ENCODE data around the gene LRP1.
A peak's percentile ranks its signal among the peaks of the same experiment; 100 is the strongest.

Gene LRP1

GRCh38 chr12:57171668-57172067, 43.4 kb downstream of the LRP1 start:
- H2AFZ ChIP-seq (ENCODE audit: low read depth, low read length), result no peak overlapping the region
- H3K9me3 ChIP-seq (ENCODE audit: insufficient read depth, low read length), result no peaks in the 10 kb centered on the region
- H3K27me3 ChIP-seq (ENCODE audit: low read depth, low read length), result no peaks in the 10 kb centered on the region
- H3K9ac ChIP-seq (ENCODE audit: low read length), result no peak overlapping the region
- no peaks in the 10 kb centered on the region for H3K79me2 ChIP-seq (ENCODE audit: low read length)
- H3K27ac ChIP-seq (ENCODE audit: low read length), result no peak overlapping the region
- H3K4me2 ChIP-seq (ENCODE audit: low read length), result no peak overlapping the region
- H3K36me3 ChIP-seq (replicated peaks; ENCODE audit: low read depth, low read length), result no peaks in the 10 kb centered on the region
- TF ChIP-seq EZH2phosphoT487 (IDR thresholded peaks at IDR 0.05; ENCODE audit: low read depth), result no peak
- TF ChIP-seq, protein P1, sequence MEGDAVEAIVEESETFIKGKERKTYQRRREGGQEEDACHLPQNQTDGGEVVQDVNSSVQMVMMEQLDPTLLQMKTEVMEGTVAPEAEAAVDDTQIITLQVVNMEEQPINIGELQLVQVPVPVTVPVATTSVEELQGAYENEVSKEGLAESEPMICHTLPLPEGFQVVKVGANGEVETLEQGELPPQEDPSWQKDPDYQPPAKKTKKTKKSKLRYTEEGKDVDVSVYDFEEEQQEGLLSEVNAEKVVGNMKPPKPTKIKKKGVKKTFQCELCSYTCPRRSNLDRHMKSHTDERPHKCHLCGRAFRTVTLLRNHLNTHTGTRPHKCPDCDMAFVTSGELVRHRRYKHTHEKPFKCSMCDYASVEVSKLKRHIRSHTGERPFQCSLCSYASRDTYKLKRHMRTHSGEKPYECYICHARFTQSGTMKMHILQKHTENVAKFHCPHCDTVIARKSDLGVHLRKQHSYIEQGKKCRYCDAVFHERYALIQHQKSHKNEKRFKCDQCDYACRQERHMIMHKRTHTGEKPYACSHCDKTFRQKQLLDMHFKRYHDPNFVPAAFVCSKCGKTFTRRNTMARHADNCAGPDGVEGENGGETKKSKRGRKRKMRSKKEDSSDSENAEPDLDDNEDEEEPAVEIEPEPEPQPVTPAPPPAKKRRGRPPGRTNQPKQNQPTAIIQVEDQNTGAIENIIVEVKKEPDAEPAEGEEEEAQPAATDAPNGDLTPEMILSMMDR (IDR thresholded peaks at IDR 0.05; ENCODE audit: low read depth, low read length), result no peak
- peaks cover 34% of the 10 kb centered on the region for H3K4me1 ChIP-seq (ENCODE audit: low read length)
- no peak overlapping the region for H3K4me3 ChIP-seq (ENCODE audit: low read length)
- H4K20me1 ChIP-seq (ENCODE audit: insufficient read depth, low read length), result no peaks in the 10 kb centered on the region

DNA sequence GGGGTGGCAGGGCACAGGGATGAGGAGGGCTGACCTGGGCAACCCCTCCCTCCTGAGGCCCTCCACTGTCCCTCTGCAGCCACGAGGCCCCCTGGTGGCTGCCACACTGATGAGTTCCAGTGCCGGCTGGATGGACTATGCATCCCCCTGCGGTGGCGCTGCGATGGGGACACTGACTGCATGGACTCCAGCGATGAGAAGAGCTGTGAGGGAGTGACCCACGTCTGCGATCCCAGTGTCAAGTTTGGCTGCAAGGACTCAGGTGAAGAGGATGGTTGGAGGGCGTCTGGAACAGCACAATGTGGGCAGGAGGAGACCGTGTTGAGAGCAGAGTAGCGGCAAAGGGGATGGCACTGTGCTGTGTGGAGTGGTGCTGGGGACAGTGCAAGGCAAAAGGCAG, 44.8 kb downstream of the LRP1 start:
- H3K36me3 ChIP-seq (replicated peaks; ENCODE audit: low read depth, low read length), result no peaks in the 10 kb centered on the region
- H3K9me3 ChIP-seq (ENCODE audit: insufficient read depth, low read length), result no peaks in the 10 kb centered on the region
- H3K4me1 ChIP-seq (ENCODE audit: low read length), result peaks cover 19% of the 10 kb centered on the region
- no peak overlapping the region for H3K9ac ChIP-seq (ENCODE audit: low read length)
- no peaks in the 10 kb centered on the region for H3K79me2 ChIP-seq (ENCODE audit: low read length)
- no peak overlapping the region for H3K27ac ChIP-seq (ENCODE audit: low read length)
- no peak for TF ChIP-seq EZH2phosphoT487 (IDR thresholded peaks at IDR 0.05; ENCODE audit: low read depth)
- TF ChIP-seq, protein P1 (IDR thresholded peaks at IDR 0.05; ENCODE audit: low read depth, low read length), result peak; percentile 68
- H3K4me3 ChIP-seq (ENCODE audit: low read length), result no peak overlapping the region
- no peak overlapping the region for H3K4me2 ChIP-seq (ENCODE audit: low read length)
- no peaks in the 10 kb centered on the region for H3K27me3 ChIP-seq (ENCODE audit: low read depth, low read length)
- no peaks in the 10 kb centered on the region for H4K20me1 ChIP-seq (ENCODE audit: insufficient read depth, low read length)
- no peak overlapping the region for H2AFZ ChIP-seq (ENCODE audit: low read depth, low read length)

DNA sequence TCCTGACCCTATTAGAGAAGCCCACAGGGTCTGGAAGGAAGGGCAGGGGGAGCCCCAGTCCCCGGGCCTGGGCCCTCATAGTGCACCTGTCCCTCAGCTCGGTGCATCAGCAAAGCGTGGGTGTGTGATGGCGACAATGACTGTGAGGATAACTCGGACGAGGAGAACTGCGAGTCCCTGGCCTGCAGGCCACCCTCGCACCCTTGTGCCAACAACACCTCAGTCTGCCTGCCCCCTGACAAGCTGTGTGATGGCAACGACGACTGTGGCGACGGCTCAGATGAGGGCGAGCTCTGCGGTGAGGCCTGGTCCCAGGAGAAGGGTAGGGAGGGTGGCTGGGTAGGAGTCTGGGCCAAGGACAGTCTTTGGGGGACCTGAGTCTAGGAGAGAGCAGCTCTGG, 45.4 kb downstream of the LRP1 start:
- no peaks in the 10 kb centered on the region for H3K27me3 ChIP-seq (ENCODE audit: low read depth, low read length)
- no peaks in the 10 kb centered on the region for H3K79me2 ChIP-seq (ENCODE audit: low read length)
- H4K20me1 ChIP-seq (ENCODE audit: insufficient read depth, low read length), result no peaks in the 10 kb centered on the region
- no peaks in the 10 kb centered on the region for H3K9me3 ChIP-seq (ENCODE audit: insufficient read depth, low read length)
- H3K4me1 ChIP-seq (ENCODE audit: low read length), result peaks cover 14% of the 10 kb centered on the region
- H3K36me3 ChIP-seq (replicated peaks; ENCODE audit: low read depth, low read length), result no peaks in the 10 kb centered on the region
- H3K9ac ChIP-seq (ENCODE audit: low read length), result no peak overlapping the region
- no peak overlapping the region for H2AFZ ChIP-seq (ENCODE audit: low read depth, low read length)
- no peak overlapping the region for H3K4me2 ChIP-seq (ENCODE audit: low read length)
- no peak overlapping the region for H3K27ac ChIP-seq (ENCODE audit: low read length)
- no peak overlapping the region for H3K4me3 ChIP-seq (ENCODE audit: low read length)
- no peak for TF ChIP-seq EZH2phosphoT487 (IDR thresholded peaks at IDR 0.05; ENCODE audit: low read depth)
- TF ChIP-seq, protein P1 (IDR thresholded peaks at IDR 0.05; ENCODE audit: low read depth, low read length), result no peak

GRCh38 chr12:57175428-57176138, 47.3 kb downstream of the LRP1 start:
- Histone ChIP-seq H4K20me1 (ENCODE audit: insufficient read depth, low read length) (no peaks in the 10 kb centered on the region), H3K36me3 (replicated peaks; ENCODE audit: low read depth, low read length) (no peaks in the 10 kb centered on the region), H3K27ac (ENCODE audit: low read length) (no peak overlapping the region), H3K4me3 (ENCODE audit: low read length) (no peak overlapping the region), H3K27me3 (ENCODE audit: low read depth, low read length) (no peaks in the 10 kb centered on the region), H2AFZ (ENCODE audit: low read depth, low read length) (no peak overlapping the region), H3K4me2 (ENCODE audit: low read length) (no peak overlapping the region), H3K79me2 (ENCODE audit: low read length) (no peaks in the 10 kb centered on the region), H3K4me1 (ENCODE audit: low read length) (no peaks in the 10 kb centered on the region), H3K9me3 (ENCODE audit: insufficient read depth, low read length) (no peaks in the 10 kb centered on the region), H3K9ac (ENCODE audit: low read length) (no peak overlapping the region)
- TF ChIP-seq, protein P1 (IDR thresholded peaks at IDR 0.05; ENCODE audit: low read depth, low read length), result peak; percentile 75
- no peak for TF ChIP-seq EZH2phosphoT487 (IDR thresholded peaks at IDR 0.05; ENCODE audit: low read depth)

All from OCI-LY3 (cell line).